Measurements from ENCODE around the gene MLST8.
"Not testable (repeated sequence)": the region's sequence is repeated elsewhere in the genome, so short reads cannot be mapped to it uniquely, and the experiment has no call there.

The MLST8 gene

GRCh38 chr16:2250652-2251295 is 45.5 kb downstream of the MLST8 start:
- DNase-seq = peak in 1 of 2 donors; percentile 28

GRCh38 chr16:2251296-2252111 is 46.2 kb downstream of the MLST8 start, which contains the start of gene ECI1:
ECI1 (minus strand) TSS chr16:2251587; CDS start chr16:2251566, 21 bp downstream.
- peak; percentile 92 to 96 for DNase-seq

- DNase-seq = no peak
These were observed 47.5 kb downstream of the MLST8 start for GRCh38 chr16:2252806-2253148.

- DNase-seq = no peak
These were observed 48.0 kb downstream of the MLST8 start for GRCh38 chr16:2253293-2253692.

GRCh38 chr16:2256531-2257140 is 51.4 kb downstream of the MLST8 start:
- DNase-seq = no peak

GRCh38 chr16:2257726-2258125 is 52.5 kb downstream of the MLST8 start:
- no peak for DNase-seq

GRCh38 chr16:2258530-2258929 is 53.3 kb downstream of the MLST8 start:
- DNase-seq = not testable (repeated sequence)
